A549 (cell line): ENCODE measurements around the gene ZHX3.

Experiments
- ATOH8 ChIP-seq: fragments of 250-450 bp; sonication (Bioruptor Pico); IDR thresholded peaks from 2 replicates; pipeline ENCODE4 v1.5.0; 2020; ENCODE audit warnings: low read depth, mild to moderate bottlenecking, moderate library complexity
- BHLHE40 ChIP-seq: IDR thresholded peaks from 2 replicates; pipeline ENCODE4 v1.6.1; 2012; ENCODE audit warnings: low read depth, low read length, inconsistent platforms
- CBX8 ChIP-seq: fragments of 200-600 bp; sonication (generic); IDR thresholded peaks from 2 replicates; pipeline ENCODE4 v1.6.1; 2016
- CEBPB ChIP-seq, 2 experiments: fragments of >200 bp in 1 of 2; sonication (Bioruptor Twin) in 1 of 2; formaldehyde crosslinking in 1 of 2; IDR thresholded peaks; 2 replicates each; pipeline ENCODE4 v1.6.1; 2012 to 2016
- CHD2 ChIP-seq: fragments of 150-350 bp; IDR thresholded peaks from 2 replicates; pipeline ENCODE4 v1.6.1; 2014; ENCODE audit warnings: low read length; ENCODE audit not compliant: partially characterized antibody
- CTCF ChIP-seq: fragments of >200 bp; sonication (Bioruptor Twin); formaldehyde crosslinking; IDR thresholded peaks from 3 replicates; pipeline ENCODE4 v1.5.1; 2016
- EP300 ChIP-seq, 2 experiments: fragments of >200 bp; sonication (Bioruptor Twin); formaldehyde crosslinking; IDR thresholded peaks; 2 replicates in 1 of 2; 3 replicates in 1 of 2; pipeline ENCODE4 v1.6.1; 2016 to 2017
- HEYL ChIP-seq: fragments of 250-450 bp; sonication (Bioruptor Pico); IDR thresholded peaks from 2 replicates; pipeline ENCODE4 v1.8.0; 2021; ENCODE audit warnings: mild to moderate bottlenecking, moderate library complexity
- MAFK ChIP-seq: fragments of 450-650 bp; IDR thresholded peaks from 2 replicates; pipeline ENCODE4 v1.6.1; 2014; ENCODE audit not compliant: partially characterized antibody
- MAX ChIP-seq: IDR thresholded peaks from 2 replicates; pipeline ENCODE4 v1.6.1; 2012
- MYC ChIP-seq: IDR thresholded peaks from 2 replicates; pipeline ENCODE4 v1.6.1; 2012; ENCODE audit warnings: mild to moderate bottlenecking, inconsistent platforms, low read length, improper control_type of control experiment, borderline replicate concordance
- POLR2A ChIP-seq: IDR thresholded peaks from 2 replicates; pipeline ENCODE4 v1.6.1; 2012; ENCODE audit warnings: mild to moderate bottlenecking, low read length
- REST ChIP-seq: fragments of 200-600 bp; sonication (generic); IDR thresholded peaks from 2 replicates; pipeline ENCODE4 v1.6.1; 2016; ENCODE audit warnings: antibody characterized with exemption, mild to moderate bottlenecking, moderate library complexity
- USF2 ChIP-seq: fragments of 450-650 bp; IDR thresholded peaks from 2 replicates; pipeline ENCODE4 v1.6.1; 2014; ENCODE audit warnings: antibody characterized with exemption

GRCh38 chr20:41174373-41174772, 143.2 kb downstream of the ZHX3 start:
- TF ChIP-seq CTCF, result no peak
- no peak for TF ChIP-seq CHD2
- TF ChIP-seq BHLHE40, result no peak
- TF ChIP-seq REST, result no peak
- no peak for TF ChIP-seq POLR2A
- no peak for TF ChIP-seq USF2
- TF ChIP-seq EP300 (IDR thresholded peaks at IDR 0.05), result no peak
- TF ChIP-seq CBX8, result no peak
- no peak for TF ChIP-seq CEBPB (IDR thresholded peaks at IDR 0.05)
- TF ChIP-seq HEYL, result no peak
- TF ChIP-seq MAX, result no peak
- no peak for TF ChIP-seq MYC
- TF ChIP-seq MAFK, result no peak
- TF ChIP-seq ATOH8 (CRISPR knock-in tag), result no peak
